ENCODE results near the gene RMC1. TPM values are rescaled to one million over a fixed set of nuclear protein-coding genes. Genes with fewer than 3 reads are reported as not detected.
"Not testable (repeated sequence)": the region's sequence is repeated elsewhere in the genome, so short reads cannot be mapped to it uniquely, and the experiment has no call there.

Gene RMC1
- polyA plus RNA-seq, 3 donors, result 21.1 to 24.4 (median 23.7) TPM

DNA sequence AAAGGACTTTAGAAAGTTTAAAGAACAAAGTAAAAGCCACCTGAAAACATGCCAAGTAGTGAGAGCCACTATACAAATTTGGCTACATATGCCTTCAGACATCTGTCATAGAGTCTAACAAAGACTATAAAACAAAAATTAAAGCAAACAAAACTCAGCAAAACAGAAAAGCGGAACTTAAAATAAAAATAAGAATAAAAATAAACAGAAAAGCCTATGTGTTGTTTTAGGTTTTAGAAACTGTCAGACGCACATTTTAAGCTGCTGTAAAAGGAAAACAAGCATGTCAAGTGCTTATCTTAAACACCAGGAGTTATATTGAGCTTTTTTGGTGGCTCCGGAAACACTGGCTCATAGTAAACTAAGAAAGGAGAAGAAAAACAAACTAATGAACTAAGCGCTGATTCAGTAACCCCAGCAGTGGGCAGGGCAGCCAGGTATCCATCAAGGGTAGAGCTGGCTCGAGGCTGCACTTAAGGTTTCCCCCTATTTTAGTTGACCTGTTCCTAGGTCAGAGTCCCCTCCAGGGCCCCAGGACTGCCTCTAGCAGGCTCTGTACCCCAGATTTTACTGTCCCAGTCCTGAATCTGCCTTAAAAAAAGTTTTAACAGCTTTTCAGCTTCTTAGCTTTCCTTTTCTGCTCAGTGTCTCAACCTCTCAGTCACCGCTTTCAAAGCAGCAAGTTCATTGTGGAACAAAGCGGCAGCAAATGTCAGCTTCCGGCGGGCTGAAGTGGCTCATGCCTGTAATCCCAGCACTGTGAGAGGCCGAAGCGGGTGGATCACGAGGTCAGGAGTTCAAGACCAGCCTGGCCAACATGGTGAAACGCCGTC, 15.4 kb upstream of the RMC1 start:
- no peak for DNase-seq (ENCODE audit: extremely low read depth in 1 of 11, low read depth in 9 of 11, low spot score in 4 of 11)

DNA sequence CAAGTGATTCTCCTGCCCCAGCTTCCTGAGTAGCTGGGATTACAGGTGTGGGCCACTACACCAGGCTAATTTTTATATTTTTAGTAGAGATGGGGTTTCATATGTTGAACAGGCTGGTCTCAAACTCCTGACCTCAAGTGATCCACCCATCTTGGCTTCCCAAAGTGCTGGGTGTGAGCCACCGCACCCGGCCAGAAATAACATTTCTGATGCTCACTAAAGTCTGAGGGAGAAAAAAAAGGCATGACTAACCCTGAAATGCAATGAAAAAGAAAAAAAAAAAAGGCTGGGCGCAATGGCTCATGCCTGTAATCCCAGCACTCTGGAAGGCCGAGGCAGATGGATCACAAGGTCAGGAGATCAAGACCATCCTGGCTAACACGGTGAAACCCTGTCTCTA, 13.7 kb upstream of the RMC1 start:
- DNase-seq (ENCODE audit: extremely low read depth in 1 of 11, low read depth in 9 of 11, low spot score in 4 of 11), result not testable (repeated sequence)

DNA sequence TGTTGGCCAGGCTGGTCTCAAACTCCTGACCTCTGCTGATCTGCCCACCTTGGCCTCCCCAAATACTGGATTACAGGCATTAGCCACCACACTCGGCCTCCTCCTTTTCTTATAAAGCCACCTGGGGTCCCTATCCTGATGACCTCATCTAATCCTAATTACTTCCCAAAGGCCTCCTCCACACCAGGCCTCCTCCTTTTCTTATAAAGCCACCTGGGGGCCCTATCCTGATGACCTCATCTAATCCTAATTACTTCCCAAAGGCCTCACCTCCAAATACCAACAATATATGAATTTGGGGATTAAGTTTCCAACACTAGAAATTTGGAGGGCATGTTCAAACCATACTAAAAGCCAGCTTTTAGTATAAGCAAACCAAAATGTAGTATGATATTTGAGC, 9.7 kb upstream of the RMC1 start:
- no peak for DNase-seq (ENCODE audit: extremely low read depth in 1 of 11, low read depth in 9 of 11, low spot score in 4 of 11)

DNA sequence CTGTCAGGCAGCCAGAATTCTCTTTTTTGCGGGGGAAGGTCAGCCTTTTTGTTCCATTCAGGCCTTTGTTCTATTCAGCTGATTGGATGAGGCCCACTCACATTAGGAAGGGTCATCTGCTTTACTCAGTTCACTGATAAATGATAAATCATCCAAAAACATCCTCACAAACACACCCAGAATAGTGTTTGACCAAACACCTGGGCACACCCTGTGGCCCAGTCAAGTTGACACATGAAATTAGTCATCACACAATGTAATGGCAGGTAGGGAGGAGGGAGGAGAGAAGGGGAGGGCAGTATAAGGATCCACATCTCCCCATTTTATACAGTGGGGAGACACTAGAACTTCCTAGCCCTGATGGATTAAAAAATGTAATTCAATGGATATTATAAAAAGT, 8.3 kb upstream of the RMC1 start:
- DNase-seq (ENCODE audit: extremely low read depth in 1 of 11, low read depth in 9 of 11, low spot score in 4 of 11), result no peak

DNA sequence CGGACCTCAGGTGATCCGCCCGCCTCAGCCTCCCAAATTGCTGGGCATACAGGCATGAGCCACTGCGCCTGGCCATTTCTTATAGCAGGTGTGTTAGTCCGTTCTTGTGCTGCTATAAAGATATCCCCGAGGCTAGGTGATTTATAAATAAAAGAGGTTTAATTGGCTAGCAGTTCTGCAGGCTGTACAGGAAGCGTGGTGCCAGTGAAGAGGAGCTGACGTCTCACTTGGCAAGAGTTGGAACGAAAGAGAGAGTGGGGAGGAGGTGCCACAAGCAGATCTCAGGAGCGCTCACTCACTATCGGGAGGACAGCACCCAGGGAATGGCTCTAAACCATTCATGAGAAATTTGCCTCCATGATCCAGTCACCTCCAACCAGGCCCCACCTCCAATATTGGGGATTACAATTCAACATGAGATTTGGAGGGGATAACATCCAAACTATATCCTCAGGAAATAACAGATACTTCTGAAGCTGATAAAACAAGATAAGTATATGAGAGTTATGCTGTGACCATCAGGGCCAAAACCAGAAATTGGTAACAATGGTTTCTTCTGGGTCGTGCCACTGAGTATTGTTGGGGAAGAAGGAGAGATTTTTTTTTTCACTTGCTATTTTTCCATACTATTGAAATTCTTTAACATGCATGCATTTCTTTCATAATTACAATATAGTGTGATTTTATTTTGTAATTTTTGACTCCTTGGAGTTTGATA, 7.4 kb upstream of the RMC1 start:
- no peak for DNase-seq (ENCODE audit: extremely low read depth in 1 of 11, low read depth in 9 of 11, low spot score in 4 of 11)

DNA sequence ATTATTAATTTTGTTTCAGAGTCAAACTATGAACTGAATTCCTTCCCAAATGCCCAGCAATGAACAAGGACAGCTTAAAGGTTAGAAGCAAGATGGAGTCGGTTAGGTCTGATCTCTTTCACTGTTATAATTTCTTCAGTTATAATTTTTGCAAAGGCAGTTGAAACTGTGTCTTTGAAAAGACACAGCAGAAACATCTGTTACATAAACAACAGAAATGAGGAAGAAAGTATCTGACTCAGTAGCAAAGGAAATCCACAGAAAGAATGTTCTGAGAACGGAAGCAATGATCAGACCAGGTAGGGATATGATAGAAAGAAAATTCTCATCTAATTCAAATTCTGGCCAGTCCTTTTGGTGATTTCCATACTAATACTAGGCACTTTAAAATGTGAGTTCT, 5.2 kb upstream of the RMC1 start:
- no peak for DNase-seq (ENCODE audit: extremely low read depth in 1 of 11, low read depth in 9 of 11, low spot score in 4 of 11)

DNA sequence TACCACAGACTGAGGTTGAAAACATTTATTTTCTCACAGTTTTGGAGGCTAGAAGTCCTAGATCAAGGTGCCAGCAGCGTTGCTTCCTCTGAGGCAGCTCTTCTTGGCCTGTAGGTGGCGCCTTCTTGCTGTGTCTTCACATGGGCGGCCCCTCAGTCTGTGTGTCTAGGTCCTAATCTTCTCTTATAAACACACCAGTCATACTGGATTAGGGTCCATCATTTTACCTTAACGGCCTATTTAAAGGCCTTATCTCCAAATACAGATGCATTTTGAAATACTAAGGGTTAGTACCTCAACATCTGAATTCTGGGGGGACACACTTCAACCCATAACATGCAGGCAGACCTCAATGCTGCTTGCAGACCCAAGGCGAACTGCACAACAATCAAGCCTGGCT, 4.4 kb upstream of the RMC1 start:
- DNase-seq (ENCODE audit: extremely low read depth in 1 of 11, low read depth in 9 of 11, low spot score in 4 of 11), result peak in 3 of 11 donors; percentile 43 to 58 (median 45)

DNA sequence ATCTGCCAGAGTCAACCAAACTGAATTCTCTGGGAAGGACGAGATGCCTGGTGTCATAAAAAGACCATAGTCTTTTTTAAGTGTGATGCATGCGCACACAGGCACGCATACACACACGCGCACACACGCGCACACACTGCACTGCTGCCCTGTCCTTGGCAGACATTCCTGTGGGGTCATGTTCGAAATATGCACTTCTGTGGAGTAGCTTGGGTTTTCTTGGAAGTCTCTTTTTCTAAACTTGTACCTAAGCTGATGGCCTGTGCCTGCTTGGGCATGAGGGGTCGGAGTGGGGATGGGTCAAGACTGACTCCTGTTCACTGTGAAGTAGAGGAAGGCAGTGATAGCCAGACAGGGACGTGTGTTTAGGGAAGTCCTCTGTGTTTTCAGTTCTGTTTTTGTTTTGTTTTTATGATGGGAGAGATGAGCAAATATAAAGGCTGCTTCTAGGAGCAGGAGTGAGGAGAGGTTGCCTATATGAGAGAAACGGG, 4.0 kb upstream of the RMC1 start:
- DNase-seq (ENCODE audit: extremely low read depth in 1 of 11, low read depth in 9 of 11, low spot score in 4 of 11), result no peak

DNA sequence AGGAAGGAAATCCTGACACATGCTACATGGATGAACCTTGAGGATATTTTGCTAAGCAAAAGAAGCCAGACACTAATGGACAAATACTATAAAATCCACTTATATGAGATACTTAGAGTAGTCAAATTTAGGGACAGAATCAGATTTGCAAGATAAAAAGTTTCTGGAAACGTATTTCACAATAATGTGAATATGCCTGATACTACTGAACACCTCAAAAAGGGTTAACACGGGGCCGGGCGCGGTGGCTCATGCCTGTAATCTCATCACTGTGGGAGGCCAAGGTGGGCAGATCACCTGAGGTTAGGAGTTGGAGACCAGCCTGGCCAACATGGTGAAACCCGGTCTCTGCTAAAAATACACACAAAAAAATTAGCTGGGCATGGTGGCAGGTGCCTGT, 1.7 kb upstream of the RMC1 start:
- DNase-seq (ENCODE audit: extremely low read depth in 1 of 11, low read depth in 9 of 11, low spot score in 4 of 11), result no peak

DNA sequence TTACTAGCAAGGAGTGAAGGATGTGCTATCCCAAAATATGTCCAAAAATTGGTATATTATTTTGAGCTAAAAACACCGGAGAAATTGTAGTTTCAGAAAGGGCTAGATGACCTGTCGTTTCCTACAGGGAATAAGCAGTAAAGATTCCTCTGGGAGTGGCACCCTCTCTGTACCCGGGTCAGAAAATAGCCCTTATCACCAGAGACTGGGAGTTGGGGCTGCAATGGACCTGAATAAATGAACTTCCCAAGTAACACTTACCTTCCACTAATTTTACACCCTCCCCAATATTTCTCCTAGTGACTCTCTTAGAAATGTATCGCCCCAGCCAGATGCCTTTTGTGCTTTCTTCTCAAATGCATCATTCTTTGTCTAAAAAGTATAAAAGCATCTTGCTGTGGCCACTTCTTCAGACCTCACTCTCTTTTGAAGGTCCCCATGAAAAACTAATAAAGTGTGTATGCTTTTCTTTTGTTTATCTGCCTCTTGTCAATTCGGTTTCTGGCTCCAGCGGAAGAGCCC, 734 bp upstream of the RMC1 start:
- DNase-seq (ENCODE audit: extremely low read depth in 1 of 11, low read depth in 9 of 11, low spot score in 4 of 11), result no peak

DNA sequence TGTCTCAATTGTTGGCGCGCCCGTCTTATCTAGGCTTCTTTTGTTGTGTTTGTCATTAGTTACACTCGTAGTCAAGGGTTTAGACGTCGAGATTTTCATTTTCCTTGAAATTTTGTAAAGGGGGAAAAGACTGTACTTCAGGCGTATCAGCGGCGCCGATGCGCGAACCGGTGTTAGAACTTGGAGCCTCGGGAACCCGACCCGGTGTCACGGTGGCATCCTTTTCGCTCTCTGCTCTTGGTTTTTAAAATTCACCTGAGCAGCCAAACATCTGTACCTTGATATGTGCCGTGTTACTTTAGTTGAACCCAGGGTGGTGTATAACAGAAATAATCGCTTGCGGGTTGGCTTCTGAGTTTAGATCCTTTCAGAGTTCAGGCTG, 643 bp downstream of the RMC1 start:
- no peak for DNase-seq (ENCODE audit: extremely low read depth in 1 of 11, low read depth in 9 of 11, low spot score in 4 of 11)

DNA sequence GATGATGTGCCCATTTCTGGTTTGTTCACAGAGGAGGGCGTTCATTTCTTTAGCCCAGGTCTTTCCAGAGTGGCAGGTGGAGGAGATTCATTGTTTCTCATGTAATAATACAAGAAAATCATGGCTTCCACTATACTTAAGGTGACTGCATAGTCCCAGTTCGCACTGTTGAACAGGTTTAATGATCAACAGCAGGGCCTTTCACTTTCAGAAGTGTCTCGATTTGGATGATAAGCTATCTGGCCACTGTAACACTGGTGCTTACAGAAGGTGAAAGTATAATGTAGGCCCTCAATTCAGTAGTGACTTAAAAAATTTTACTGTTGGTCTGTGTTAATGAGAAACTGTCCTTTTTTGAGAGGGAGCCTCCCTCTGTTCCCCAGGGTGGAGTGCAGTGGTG, 1.4 kb downstream of the RMC1 start:
- DNase-seq (ENCODE audit: extremely low read depth in 1 of 11, low read depth in 9 of 11, low spot score in 4 of 11), result no peak

DNA sequence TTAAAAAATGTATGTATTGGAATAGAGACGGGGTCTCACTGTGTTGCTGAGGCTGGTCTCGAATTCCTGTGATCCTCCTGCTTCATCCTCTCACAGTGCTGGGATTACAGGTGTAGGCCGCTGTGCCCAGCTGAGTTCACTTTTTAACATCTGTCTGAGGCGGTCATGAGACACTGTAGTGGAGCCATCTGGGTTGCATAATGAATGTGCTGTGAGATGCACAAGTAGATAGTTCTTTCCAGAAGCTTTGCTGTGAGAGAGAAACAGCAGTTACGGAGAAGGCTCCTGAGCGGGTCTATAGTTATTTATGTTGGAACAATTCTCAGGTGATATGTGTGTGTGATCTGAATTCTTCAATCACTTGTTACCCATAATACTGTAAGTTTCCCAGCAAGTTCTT, 3.1 kb downstream of the RMC1 start:
- no peak for DNase-seq (ENCODE audit: extremely low read depth in 1 of 11, low read depth in 9 of 11, low spot score in 4 of 11)

DNA sequence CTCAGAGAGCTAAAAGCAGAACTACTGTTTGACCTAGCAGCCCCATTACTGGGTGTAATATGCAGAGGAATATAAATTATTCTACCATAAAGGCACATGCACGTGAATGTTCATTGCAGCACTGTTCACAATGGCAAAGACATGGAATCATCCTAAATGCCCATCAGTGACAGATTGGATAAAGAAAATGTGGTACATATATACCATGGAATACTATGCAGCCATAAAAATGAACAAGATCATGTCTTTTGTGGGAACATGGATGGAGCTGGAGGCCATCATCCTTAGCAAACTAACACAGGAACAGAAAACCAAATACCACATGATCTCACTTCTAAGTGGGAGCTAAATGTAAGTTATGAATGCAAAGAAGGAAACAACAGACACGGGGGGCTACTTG, 7.6 kb downstream of the RMC1 start:
- DNase-seq (ENCODE audit: extremely low read depth in 1 of 11, low read depth in 9 of 11, low spot score in 4 of 11), result not testable (repeated sequence)

DNA sequence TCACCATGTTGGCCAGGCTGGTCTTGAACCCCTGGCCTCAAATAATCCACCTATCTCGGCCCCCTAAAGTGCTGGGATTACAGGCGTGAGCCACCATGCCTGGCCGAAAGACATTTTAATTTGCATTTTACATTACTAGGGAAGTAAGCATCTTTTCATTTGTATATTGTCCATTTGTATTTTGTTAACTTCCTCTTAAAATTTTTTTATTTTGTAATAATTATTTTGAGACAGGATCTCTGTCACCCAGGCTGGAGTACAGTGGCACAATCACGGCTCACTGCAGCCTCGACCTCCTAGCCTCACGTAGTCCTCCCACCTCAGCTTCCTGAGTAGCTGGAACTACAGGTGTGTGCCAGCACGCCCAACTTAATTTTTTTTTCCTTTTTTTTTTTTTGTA, 8.9 kb downstream of the RMC1 start:
- not testable (repeated sequence) for DNase-seq (ENCODE audit: extremely low read depth in 1 of 11, low read depth in 9 of 11, low spot score in 4 of 11)

DNA sequence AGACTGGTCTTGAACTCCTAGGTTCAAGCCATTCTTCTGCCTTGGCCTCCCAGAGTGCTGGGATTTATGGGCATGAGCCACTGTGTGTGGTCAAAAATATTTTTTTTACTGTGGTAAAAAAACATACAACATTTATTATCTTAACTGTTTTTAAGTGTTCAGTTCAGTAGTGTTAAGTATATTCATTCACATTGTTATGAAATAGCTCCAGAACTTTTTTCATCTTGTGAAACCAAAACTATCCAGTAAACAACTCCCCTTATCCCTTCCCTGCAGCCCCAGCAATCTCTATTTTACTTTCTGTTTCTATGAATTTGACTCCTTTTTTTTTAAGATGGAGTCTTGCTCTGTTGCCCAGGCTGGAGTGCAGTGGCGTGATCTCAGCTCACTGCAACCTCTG, 9.3 kb downstream of the RMC1 start:
- DNase-seq (ENCODE audit: extremely low read depth in 1 of 11, low read depth in 9 of 11, low spot score in 4 of 11), result no peak

DNA sequence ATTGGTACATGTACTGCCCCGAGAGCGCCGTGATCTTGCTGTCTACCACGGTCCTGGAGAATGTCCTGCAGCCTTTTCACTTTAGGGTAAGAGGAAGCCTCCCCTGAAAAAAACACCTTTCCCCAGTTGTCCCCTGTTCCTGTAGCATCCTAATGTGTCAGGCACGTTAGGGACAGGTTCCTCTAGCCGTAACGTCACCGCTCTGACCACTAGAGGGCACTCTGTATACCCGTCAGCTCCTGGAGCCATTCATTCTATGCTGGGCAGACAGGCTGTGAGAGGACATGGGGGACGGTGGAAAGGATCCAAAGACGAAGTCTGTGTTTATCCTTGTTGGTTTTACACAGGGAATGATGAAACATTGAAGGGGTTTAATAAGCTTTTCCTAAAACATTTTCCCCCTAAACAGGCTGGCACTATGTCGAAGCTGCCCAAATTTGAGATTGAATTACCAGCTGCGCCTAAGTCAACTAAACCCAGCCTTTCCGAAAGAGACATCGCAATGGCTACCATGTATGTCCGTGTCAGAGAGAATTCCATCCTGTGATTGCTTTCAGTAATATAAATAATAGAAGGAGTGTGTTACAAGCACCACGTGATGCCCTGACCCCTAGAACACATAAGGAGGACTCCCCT, 12.7 kb downstream of the RMC1 start:
- DNase-seq (ENCODE audit: extremely low read depth in 1 of 11, low read depth in 9 of 11, low spot score in 4 of 11), result peak in 10 of 11 donors; percentile 56 to 79 (median 68)

DNA sequence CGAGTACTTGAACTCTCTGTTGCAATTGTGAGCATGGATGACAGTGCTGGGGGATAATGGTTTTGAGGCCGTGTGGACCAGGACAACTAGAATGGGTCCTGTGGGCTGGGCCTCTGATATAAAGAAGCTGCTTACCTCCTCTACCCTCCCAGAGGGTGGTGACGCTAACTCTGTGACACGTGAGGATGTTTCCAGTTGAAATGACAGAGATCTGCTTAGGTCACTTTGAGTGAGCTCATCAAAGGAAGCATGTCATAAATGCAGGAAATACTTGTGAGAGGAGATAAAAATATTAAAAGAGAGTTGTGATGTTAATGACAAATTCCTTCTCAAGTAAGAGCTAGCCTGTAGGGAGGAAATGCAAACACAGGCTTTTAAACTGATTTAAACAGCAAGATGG, 16.4 kb downstream of the RMC1 start:
- DNase-seq (ENCODE audit: extremely low read depth in 1 of 11, low read depth in 9 of 11, low spot score in 4 of 11), result peak in 1 of 11 donors; percentile 9

DNA sequence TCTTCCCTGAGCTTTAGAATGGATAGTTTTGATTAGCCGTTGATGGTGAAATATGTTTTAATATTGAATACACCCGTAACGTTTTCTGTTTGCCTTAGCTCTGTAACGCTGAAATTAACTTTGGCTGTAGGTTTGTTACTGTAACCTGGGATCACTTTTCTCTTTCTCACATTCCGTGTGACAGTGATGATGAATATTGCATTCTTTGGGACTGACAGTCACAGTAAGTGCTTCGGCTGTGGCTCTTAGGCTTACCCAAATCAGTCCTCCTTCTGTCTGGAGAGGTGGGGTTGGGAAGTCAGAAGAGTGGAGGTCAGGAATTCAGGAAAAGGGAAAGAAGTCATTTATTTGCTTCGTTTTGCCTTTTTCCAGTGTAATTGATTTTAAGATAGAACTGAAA, 18.0 kb downstream of the RMC1 start:
- DNase-seq (ENCODE audit: extremely low read depth in 1 of 11, low read depth in 9 of 11, low spot score in 4 of 11), result no peak

DNA sequence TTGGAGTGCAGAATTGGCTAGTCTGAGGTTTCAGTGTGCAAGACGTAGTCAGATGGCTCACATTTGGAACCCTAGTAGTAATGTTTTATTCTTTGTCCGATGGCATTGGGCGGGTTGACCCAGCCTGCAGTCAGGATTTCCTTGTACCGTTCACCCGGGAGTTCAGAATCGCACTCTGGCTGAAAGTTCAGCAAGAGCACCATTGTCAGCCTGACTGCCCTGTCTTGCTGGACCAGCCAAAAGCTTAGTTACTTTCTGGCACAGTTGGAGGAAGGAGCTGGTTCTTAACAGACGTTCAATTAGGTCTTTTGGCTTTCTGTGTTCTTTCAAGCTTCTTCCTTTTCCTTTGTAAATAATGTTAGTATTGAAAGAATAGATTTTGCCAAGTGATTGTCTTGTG, 18.6 kb downstream of the RMC1 start:
- no peak for DNase-seq (ENCODE audit: extremely low read depth in 1 of 11, low read depth in 9 of 11, low spot score in 4 of 11)

Measured in renal cortex interstitium (tissue), 11 donors.